Neuronal stem cell (in vitro differentiated cells): ENCODE data around the gene DCAF11.
A peak's percentile ranks its signal among the peaks of the same experiment; 100 is the strongest.

Source experiments
- DNase-seq: peaks from one replicate; pipeline ENCODE4 v3.0.0-alpha.2; 2013; ENCODE audit warnings: low spot score
- H2AFZ ChIP-seq: one replicate; pipeline ENCODE4 v1.6.1; 2013; ENCODE audit warnings: mild to moderate bottlenecking, low read length, inconsistent platforms
- H2AK5ac ChIP-seq: 2 replicates; pipeline ENCODE4 v1.6.1; 2013; ENCODE audit warnings: low read depth, mild to moderate bottlenecking, inconsistent platforms, low read length, moderate library complexity, mixed read lengths
- H2BK120ac ChIP-seq: 2 replicates; pipeline ENCODE4 v1.6.1; 2013; ENCODE audit warnings: low read depth, mild to moderate bottlenecking, inconsistent platforms, low read length, moderate library complexity, mixed read lengths
- H2BK12ac ChIP-seq: one replicate; pipeline ENCODE4 v1.6.1; 2013; ENCODE audit warnings: low read length, inconsistent platforms
- H2BK15ac ChIP-seq: 2 replicates; pipeline ENCODE4 v1.6.1; 2013; ENCODE audit warnings: mild to moderate bottlenecking, low read length, inconsistent platforms, mixed read lengths
- H2BK5ac ChIP-seq: one replicate; pipeline ENCODE4 v1.6.1; 2013; ENCODE audit warnings: inconsistent platforms, mild to moderate bottlenecking, low read length, moderate library complexity
- H3K14ac ChIP-seq: one replicate; pipeline ENCODE4 v1.6.1; 2013; ENCODE audit warnings: low read length, inconsistent platforms
- H3K18ac ChIP-seq: 2 replicates; pipeline ENCODE4 v1.6.1; 2013; ENCODE audit warnings: low read length, inconsistent platforms
- H3K23ac ChIP-seq: 2 replicates; pipeline ENCODE4 v1.6.1; 2013; ENCODE audit warnings: low read depth, mild to moderate bottlenecking, mixed read lengths, low read length, inconsistent platforms; ENCODE audit not compliant: poor library complexity
- H3K27ac ChIP-seq: replicated peaks from 3 replicates; pipeline ENCODE4 v1.5.1; 2013; ENCODE audit warnings: low read length, inconsistent platforms
- H3K27me3 ChIP-seq, 3 experiments: 2 replicates each; pipeline ENCODE4 v1.6.1; 2013; ENCODE audit warnings: low read length in 3 of 3, mild to moderate bottlenecking in 2 of 3, inconsistent platforms in 1 of 3, low read depth in 1 of 3, mixed read lengths in 1 of 3, moderate library complexity in 1 of 3; ENCODE audit not compliant: control insufficient read depth in 3 of 3, insufficient read depth in 3 of 3
- H3K36me3 ChIP-seq, 2 donors: replicated peaks in 1 of 2; 2 replicates each; pipeline ENCODE4 v1.6.1; 2013; ENCODE audit warnings: low read length in 2 of 2; ENCODE audit not compliant: control insufficient read depth in 2 of 2, insufficient read depth in 2 of 2
- H3K4ac ChIP-seq: 2 replicates; pipeline ENCODE4 v1.6.1; 2013; ENCODE audit warnings: inconsistent platforms, mild to moderate bottlenecking, low read length, moderate library complexity
- H3K4me1 ChIP-seq, 2 donors: 1 replicate in 1 of 2; 2 replicates in 1 of 2; pipeline ENCODE4 v1.6.1; 2013; ENCODE audit warnings: low read length in 2 of 2, low read depth in 1 of 2; ENCODE audit not compliant: control insufficient read depth in 2 of 2, insufficient read depth in 1 of 2
- H3K4me2 ChIP-seq: one replicate; pipeline ENCODE4 v1.6.1; 2013; ENCODE audit warnings: mild to moderate bottlenecking, low read length, inconsistent platforms; ENCODE audit not compliant: insufficient read depth, poor library complexity, severe bottlenecking
- H3K4me3 ChIP-seq, 2 donors: 2 replicates each; pipeline ENCODE4 v1.5.1; 2013; ENCODE audit warnings: low read length in 2 of 2, mild to moderate bottlenecking in 2 of 2, inconsistent platforms in 1 of 2, moderate library complexity in 1 of 2
- H3K79me1 ChIP-seq: one replicate; pipeline ENCODE4 v1.6.1; 2013; ENCODE audit warnings: low read depth, mild to moderate bottlenecking, inconsistent platforms, low read length, moderate library complexity
- H3K9ac ChIP-seq: one replicate; pipeline ENCODE4 v1.6.1; 2013; ENCODE audit warnings: mild to moderate bottlenecking, low read depth, low read length, inconsistent platforms; ENCODE audit not compliant: poor library complexity
- H3K9me3 ChIP-seq, 2 donors: replicated peaks in 1 of 2; 2 replicates each; pipeline versions ENCODE3 to v1.6.1; 2013; ENCODE audit warnings: low read length in 2 of 2, mild to moderate bottlenecking in 2 of 2, inconsistent platforms in 1 of 2, low read depth in 1 of 2, mixed read lengths in 1 of 2, moderate library complexity in 1 of 2; ENCODE audit not compliant: control insufficient read depth in 2 of 2, insufficient read depth in 1 of 2
- H4K8ac ChIP-seq: one replicate; pipeline ENCODE4 v1.6.1; 2013; ENCODE audit warnings: low read depth, mild to moderate bottlenecking, inconsistent platforms, low read length, moderate library complexity
- H4K91ac ChIP-seq: one replicate; pipeline ENCODE4 v1.6.1; 2013; ENCODE audit warnings: low read length, low read depth, mild to moderate bottlenecking, inconsistent platforms; ENCODE audit not compliant: poor library complexity
- WGBS, 2 donors: extraction: QIAGEN DNeasy Blood & Tissue Kit; methylation state at CpG; one replicate each; pipeline ENCODE4 v1.1.7; 2013; ENCODE audit warnings: missing lambda C conversion rate in 2 of 2, mixed read lengths in 1 of 2; ENCODE audit not compliant: insufficient read length in 2 of 2, insufficient replicate concordance in 1 of 2; ENCODE audit errors: extremely low coverage in 2 of 2; 5-methylcytosine and 5-hydroxymethylcytosine counted together

DCAF11 gene

GRCh38 chr14:24072881-24073877 is 41.4 kb upstream of the DCAF11 start:
- H3K27me3 ChIP-seq = peaks cover 0 to 48% (median 0%) of the 10 kb centered on the region in 3 experiments

DNA sequence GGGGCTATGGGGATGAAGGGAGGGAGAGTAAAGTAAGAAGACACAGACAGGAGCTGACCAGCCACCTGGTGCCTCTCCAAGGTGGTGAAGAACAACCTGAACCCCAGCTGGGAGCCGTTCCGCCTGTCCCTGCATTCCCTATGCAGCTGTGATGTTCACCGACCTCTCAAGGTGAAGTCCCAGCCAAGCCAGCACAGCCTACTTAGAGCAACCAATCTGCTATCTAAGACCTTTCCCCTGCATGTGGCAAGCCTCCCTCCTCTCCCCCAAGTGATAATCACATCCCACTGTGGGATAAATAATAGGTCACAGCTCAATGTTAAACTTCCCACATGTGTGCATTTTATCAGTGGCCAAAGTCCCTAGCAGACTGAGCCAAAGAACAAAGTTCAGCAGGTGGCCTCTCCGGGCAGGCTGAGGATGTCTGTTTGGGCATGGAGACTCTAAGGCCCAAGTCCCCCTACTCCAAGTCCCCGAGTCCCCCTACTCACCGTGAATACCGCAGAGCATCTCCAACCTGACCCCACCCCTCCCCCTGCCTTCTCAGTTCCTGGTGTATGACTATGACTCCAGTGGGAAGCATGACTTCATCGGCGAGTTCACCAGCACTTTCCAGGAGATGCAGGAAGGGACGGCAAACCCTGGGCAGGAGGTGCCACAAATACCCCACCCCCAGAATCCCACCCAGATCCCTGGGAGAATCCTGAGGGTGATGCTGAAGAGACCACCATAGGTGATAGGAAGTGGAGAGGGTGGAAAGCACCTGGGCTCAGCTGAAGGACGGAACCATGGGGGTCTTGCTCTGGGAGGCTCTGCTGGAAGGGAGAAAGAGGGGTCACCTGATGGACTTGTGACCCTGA is 39.7 kb upstream of the DCAF11 start:
- Histone ChIP-seq H2AFZ (no peak overlapping the region), H3K9ac (no peak overlapping the region), H3K4ac (no peak overlapping the region), H2AK5ac (no peak overlapping the region), H2BK120ac (no peak overlapping the region), H4K91ac (no peak overlapping the region), H2BK15ac (no peak overlapping the region), H3K27me3 (peaks cover 0 to 61% (median 0%) of the 10 kb centered on the region in 3 experiments), H3K79me1 (no peaks in the 10 kb centered on the region), H3K9me3 (no peaks in the 10 kb centered on the region), H3K36me3 (no peaks in the 10 kb centered on the region), H3K4me2 (no peak overlapping the region), H2BK5ac (no peak overlapping the region), H2BK12ac (no peak overlapping the region), H4K8ac (no peak overlapping the region), H3K4me1 (peaks cover 14 to 16% of the 10 kb centered on the region in 2 donors), H3K23ac (no peak overlapping the region), H3K18ac (no peak overlapping the region), H3K14ac (no peak overlapping the region), H3K4me3 (no peak overlapping the region), H3K27ac (no peak overlapping the region)
- DNase-seq = no peak
- WGBS, 2 donors = no CpG with 5 or more reads among the region's 11 CpGs

More at GRCh38 chr14:24072881-24073877, 41.4 kb upstream of the DCAF11 start:
- H3K4ac ChIP-seq = peak overlapping the region; percentile 24
- H3K9ac ChIP-seq = no peak overlapping the region
- H3K4me3 ChIP-seq = no peak overlapping the region
- H3K79me1 ChIP-seq = no peaks in the 10 kb centered on the region
- H4K8ac ChIP-seq = no peak overlapping the region
- peak overlapping the region; percentile 34 for H2BK5ac ChIP-seq
- H2BK15ac ChIP-seq = peak overlapping the region; percentile 50
- no peaks in the 10 kb centered on the region for H3K36me3 ChIP-seq
- no peak overlapping the region for H3K18ac ChIP-seq
- H3K14ac ChIP-seq = peak overlapping the region; percentile 26
- no CpG with 5 or more reads among the region's 26 CpGs for WGBS, 2 donors
- H3K4me1 ChIP-seq = peaks cover 0 to 5% of the 10 kb centered on the region in 2 donors
- H2BK120ac ChIP-seq = no peak overlapping the region
- no peak for DNase-seq
- H3K23ac ChIP-seq = peak overlapping the region; percentile 13
- H2BK12ac ChIP-seq = no peak overlapping the region
- H4K91ac ChIP-seq = no peak overlapping the region
- H3K4me2 ChIP-seq = no peak overlapping the region
- peak overlapping the region; percentile 60 for H2AK5ac ChIP-seq
- no peak overlapping the region for H2AFZ ChIP-seq
- H3K27ac ChIP-seq = no peak overlapping the region
- H3K9me3 ChIP-seq = no peaks in the 10 kb centered on the region

- no peak overlapping the region for H3K4me3 ChIP-seq
- no CpG with 5 or more reads among the region's 11 CpGs for WGBS, 2 donors
- H3K79me1 ChIP-seq = no peaks in the 10 kb centered on the region
- H2BK12ac ChIP-seq = no peak overlapping the region
- no peak overlapping the region for H3K4me2 ChIP-seq
- H2BK5ac ChIP-seq = peak overlapping the region; percentile 10
- no peak for DNase-seq
- H3K23ac ChIP-seq = no peak overlapping the region
- no peaks in the 10 kb centered on the region for H3K9me3 ChIP-seq
- peak overlapping the region; percentile 21 for H3K9ac ChIP-seq
- H2AFZ ChIP-seq = no peak overlapping the region
- no peak overlapping the region for H4K8ac ChIP-seq
- no peak overlapping the region for H3K18ac ChIP-seq
- H3K4ac ChIP-seq = no peak overlapping the region
- no peak overlapping the region for H3K27ac ChIP-seq
- H2BK15ac ChIP-seq = no peak overlapping the region
- H3K14ac ChIP-seq = no peak overlapping the region
- peaks cover 0 to 61% (median 0%) of the 10 kb centered on the region in 3 experiments for H3K27me3 ChIP-seq
- H2AK5ac ChIP-seq = peak overlapping the region; percentile 38
- no peaks in the 10 kb centered on the region for H3K36me3 ChIP-seq
- no peak overlapping the region for H4K91ac ChIP-seq
- no peak overlapping the region for H2BK120ac ChIP-seq
- peaks cover 20 to 24% of the 10 kb centered on the region in 2 donors for H3K4me1 ChIP-seq
These were observed 38.9 kb upstream of the DCAF11 start for GRCh38 chr14:24075485-24076301.
